Endothelial cell of umbilical vein (primary cell): ENCODE measurements around the gene ITGA8. TPM values are rescaled to one million over a fixed set of nuclear protein-coding genes. Genes with fewer than 3 reads are reported as not detected.

Experiments used
- BruUV-seq: library from RNA; stranded (reverse); fragments of 400-500 nt; replicated peaks from 2 replicates; lab custom pipeline; 2021; lab: Mats Ljungman, UMichigan
- CTCF ChIA-PET: fragments of 300-600, 350-600 bp; sonication (Branson Sonifier 250); formaldehyde crosslinking; loops from one replicate; lab custom pipeline; 2021; ENCODE audit warnings: antibody characterized with exemption, inconsistent platforms; lab: Charles Lee
- POLR2A ChIA-PET: fragments of 300-600, 350-600 bp; sonication (Branson Sonifier 250); formaldehyde crosslinking; loops from one replicate; lab custom pipeline; 2021; ENCODE audit warnings: antibody characterized with exemption, inconsistent platforms; lab: Charles Lee
- DNase-seq: peaks from one replicate; pipeline ENCODE4 v3.0.0-alpha.2; 2011; ENCODE audit warnings: low read depth, low spot score
- FAIRE-seq: peaks from 2 replicates; lab custom pipeline; 2011; peaks lifted over from hg19 to GRCh38; lab: Jason Lieb, UNC
- H2AFZ ChIP-seq: 2 replicates; pipeline ENCODE4 v1.6.0; 2012; ENCODE audit warnings: low read depth, low read length, control low read depth, inconsistent platforms
- H3K27ac ChIP-seq: 2 replicates; pipeline ENCODE4 v1.5.1; 2011; ENCODE audit warnings: low read depth, mild to moderate bottlenecking, control low read depth, low read length, moderate library complexity; ENCODE audit not compliant: insufficient read depth
- H3K27me3 ChIP-seq, 2 experiments: 2 replicates each; pipeline versions ENCODE4 v1.6.0 to v1.6.1; 2011; ENCODE audit warnings: low read length in 2 of 2, mixed read lengths in 1 of 2; ENCODE audit not compliant: control insufficient read depth in 2 of 2, insufficient read depth in 2 of 2
- H3K36me3 ChIP-seq, 2 experiments: 2 replicates in 1 of 2; 3 replicates in 1 of 2; pipeline ENCODE4 v1.5.1; 2011; ENCODE audit warnings: low read length in 2 of 2, mild to moderate bottlenecking in 1 of 2, moderate library complexity in 1 of 2; ENCODE audit not compliant: control insufficient read depth in 2 of 2, insufficient read depth in 2 of 2; ENCODE audit errors: extremely low read depth in 1 of 2
- H3K4me1 ChIP-seq: 3 replicates; pipeline ENCODE4 v1.5.1; 2011; ENCODE audit warnings: mild to moderate bottlenecking, low read length; ENCODE audit not compliant: control insufficient read depth, insufficient read depth; ENCODE audit errors: extremely low read depth
- H3K4me2 ChIP-seq: 2 replicates; pipeline ENCODE4 v1.6.1; 2011; ENCODE audit warnings: low read length, control low read depth, mixed read lengths; ENCODE audit not compliant: insufficient read depth
- H3K4me3 ChIP-seq, 3 experiments: fragments of 200-600 bp in 1 of 3; sonication (generic), shearing (Covaris generic) in 1 of 3; replicated peaks in 1 of 3; 2 replicates each; pipeline ENCODE4 v1.5.1; 2011 to 2016; ENCODE audit warnings: control low read depth in 3 of 3, low read length in 3 of 3, mild to moderate bottlenecking in 2 of 3, inconsistent platforms in 1 of 3, low read depth in 1 of 3, moderate library complexity in 1 of 3; ENCODE audit not compliant: insufficient read depth in 1 of 3
- H3K79me2 ChIP-seq: 2 replicates; pipeline ENCODE4 v1.6.0; 2012; ENCODE audit warnings: low read length, inconsistent platforms; ENCODE audit not compliant: control insufficient read depth, insufficient read depth
- H3K9ac ChIP-seq: replicated peaks from 2 replicates; pipeline ENCODE3; 2011; ENCODE audit warnings: low read length, control low read depth; ENCODE audit not compliant: insufficient read depth; ENCODE audit errors: extremely low read depth
- H3K9me1 ChIP-seq: replicated peaks from 3 replicates; pipeline ENCODE4 v1.6.0; 2011; ENCODE audit warnings: mild to moderate bottlenecking, low read length; ENCODE audit not compliant: control insufficient read depth, insufficient read depth; ENCODE audit errors: extremely low read depth
- H3K9me3 ChIP-seq: replicated peaks from 2 replicates; pipeline ENCODE4 v1.5.1; 2012; ENCODE audit warnings: low read length, inconsistent platforms; ENCODE audit not compliant: control insufficient read depth, insufficient read depth
- H4K20me1 ChIP-seq: replicated peaks from 2 replicates; pipeline ENCODE3; 2011; ENCODE audit warnings: mild to moderate bottlenecking, low read length; ENCODE audit not compliant: control insufficient read depth, insufficient read depth; ENCODE audit errors: extremely low read depth
- CTCF ChIP-seq, 2 donors: IDR thresholded peaks; 1 replicate in 1 of 2; 2 replicates in 1 of 2; pipeline ENCODE4 v1.5.1; 2011; ENCODE audit warnings: low read length in 2 of 2, mild to moderate bottlenecking in 2 of 2, moderate library complexity in 2 of 2, control low read depth in 1 of 2, inconsistent platforms in 1 of 2, low read depth in 1 of 2; ENCODE audit not compliant: insufficient read depth in 1 of 2; ENCODE audit errors: extremely low read depth in 1 of 2
- EZH2 ChIP-seq: IDR thresholded peaks from 2 replicates; pipeline ENCODE4 v1.6.1; 2012; ENCODE audit warnings: borderline replicate concordance, low read depth, mild to moderate bottlenecking, moderate library complexity, low read length, inconsistent platforms; ENCODE audit not compliant: severe bottlenecking
- FOS ChIP-seq: IDR thresholded peaks from 2 replicates; pipeline ENCODE4 v1.6.1; 2011; ENCODE audit warnings: mild to moderate bottlenecking, low read length, moderate library complexity, borderline replicate concordance; ENCODE audit not compliant: insufficient read depth
- GATA2 ChIP-seq: IDR thresholded peaks from 2 replicates; pipeline ENCODE4 v1.7.0; 2011; ENCODE audit warnings: low read depth, mild to moderate bottlenecking, moderate library complexity, mixed read lengths, low read length; ENCODE audit not compliant: insufficient read length, insufficient read depth
- JUN ChIP-seq: IDR thresholded peaks from 2 replicates; pipeline ENCODE4 v1.6.1; 2011; ENCODE audit warnings: borderline replicate concordance, low read depth; ENCODE audit not compliant: insufficient read length, insufficient read depth
- MAX ChIP-seq: IDR thresholded peaks from 2 replicates; pipeline ENCODE4 v1.6.1; 2011; ENCODE audit not compliant: insufficient read depth, insufficient read length
- MYC ChIP-seq: IDR thresholded peaks from one replicate; pipeline ENCODE4 v1.6.1; 2011; ENCODE audit warnings: mild to moderate bottlenecking, low read depth, low read length
- POLR2A ChIP-seq: IDR thresholded peaks from 2 replicates; pipeline ENCODE4 v1.6.1; 2012; ENCODE audit warnings: low read depth, mild to moderate bottlenecking, control low read depth, low read length
- POLR2AphosphoS5 ChIP-seq: IDR thresholded peaks from 2 replicates; pipeline ENCODE4 v1.6.1; 2012; ENCODE audit warnings: low read depth, mild to moderate bottlenecking, control low read depth, low read length, moderate library complexity; ENCODE audit not compliant: insufficient read depth
- dilution Hi-C: fragments of 300-500 bp; cut with MboI; formaldehyde crosslinking; loops from one replicate; pipeline ENCODE4 v1.15.0; 2019; ENCODE audit warnings: low sequenced_read_pairs; ENCODE audit not compliant: extremely low pct_ligation_motif_present
- intact Hi-C: fragments of 100-400 bp; cut with micrococcal nuclease; formaldehyde crosslinking; loops from one replicate; pipeline ENCODE4 v1.10.0; 2022
- polyA plus RNA-seq, 4 experiments: library from polyadenylated mRNA; depleted of rRNA in 3 of 4; stranded (reverse) in 3 of 4; unstranded in 1 of 4; fragments of >200 nt; gene quantifications; 2 replicates each; pipeline versions ENCODE4 v1.2.1 to v1.2.3, GENCODE V29; 2011 to 2012; ENCODE audit warnings: missing spikeins in 1 of 4
- total RNA-seq: library from RNA; stranded (reverse); gene quantifications from 2 replicates; pipeline ENCODE4 v1.2.3, GENCODE V29; 2021

ITGA8 gene
- total and polyA plus RNA-seq, 2 donors (not counting 3 experiments of a cell fraction or from before 2014, with no cell fraction given) = 0.04 to 0.40 TPM

- Histone ChIP-seq H3K27me3 (peaks cover 3 to 20% of the 10 kb centered on the region in 2 experiments), H4K20me1 (no peaks in the 10 kb centered on the region), H3K4me3 (no peak overlapping the region), H3K9ac (no peak overlapping the region), H3K4me1 (no peaks in the 10 kb centered on the region), H3K9me3 (no peaks in the 10 kb centered on the region), H3K9me1 (no peaks in the 10 kb centered on the region), H3K79me2 (no peaks in the 10 kb centered on the region), H3K27ac (no peak overlapping the region), H2AFZ (no peak overlapping the region), H3K36me3 (no peaks in the 10 kb centered on the region), H3K4me2 (no peak overlapping the region)
- POLR2A ChIA-PET = no interaction called here
- intact Hi-C loops = no loop called here
- FAIRE-seq (no peak), DNase-seq (no peak)
- dilution Hi-C loops = no loop called here
- CTCF ChIA-PET = no interaction called here
- no peak for TF ChIP-seq MYC
- no peak for TF ChIP-seq CTCF (IDR thresholded peaks at IDR 0.05; ENCODE audit: extremely low read depth in 1 of 2, insufficient read depth in 1 of 2, low read depth in 1 of 2, low read length in 2 of 2)
- TF ChIP-seq POLR2AphosphoS5 = no peak
- BruUV-seq = no TSS peak
Measured at GRCh38 chr10:15528859-15529239, 190.9 kb downstream of the ITGA8 start.

- H3K36me3 ChIP-seq = no peaks in the 10 kb centered on the region
- no peak overlapping the region for H2AFZ ChIP-seq
- POLR2A ChIA-PET = no interaction called here
- no peak overlapping the region for H3K4me2 ChIP-seq
- dilution Hi-C loops = no loop called here
- no peak overlapping the region for H3K4me3 ChIP-seq
- no peaks in the 10 kb centered on the region for H3K9me3 ChIP-seq
- no peaks in the 10 kb centered on the region for H4K20me1 ChIP-seq
- no peak for FAIRE-seq
- peaks cover 2 to 16% of the 10 kb centered on the region in 2 experiments for H3K27me3 ChIP-seq
- H3K4me1 ChIP-seq = no peaks in the 10 kb centered on the region
- BruUV-seq = no TSS peak
- no peak overlapping the region for H3K9ac ChIP-seq
- no peaks in the 10 kb centered on the region for H3K9me1 ChIP-seq
- no peak overlapping the region for H3K27ac ChIP-seq
- TF ChIP-seq POLR2A = no peak
- no peak for TF ChIP-seq MAX
- no peak for TF ChIP-seq CTCF (IDR thresholded peaks at IDR 0.05; ENCODE audit: extremely low read depth in 1 of 2, insufficient read depth in 1 of 2, low read depth in 1 of 2, low read length in 2 of 2)
- no peak for TF ChIP-seq FOS
- no peak for TF ChIP-seq EZH2
- no peak for TF ChIP-seq GATA2
- no peak for TF ChIP-seq POLR2AphosphoS5
- TF ChIP-seq JUN = no peak
- TF ChIP-seq MYC = no peak
- no peak for DNase-seq
- H3K79me2 ChIP-seq = no peaks in the 10 kb centered on the region
- intact Hi-C loops = no loop called here
- CTCF ChIA-PET = no interaction called here
Measured at GRCh38 chr10:15526754-15527153, 193.0 kb downstream of the ITGA8 start.
